Type B pancreatic cell (in vitro differentiated cells): ENCODE data around the gene KCNK17. TPM values are rescaled to one million over a fixed set of nuclear protein-coding genes. Genes with fewer than 3 reads are reported as not detected.
"Not testable (repeated sequence)": the region's sequence is repeated elsewhere in the genome, so short reads cannot be mapped to it uniquely, and the experiment has no call there.

Source experiments
- DNase-seq: peaks from one replicate; pipeline ENCODE4 v3.0.0; 2021; ENCODE audit warnings: mixed read lengths; ENCODE audit not compliant: unreplicated experiment; ENCODE audit errors: extremely low spot score
- H3K27ac Mint-ChIP-seq: 2 replicates; pipeline ENCODE4 v1.8.0; 2021; ENCODE audit warnings: mild to moderate bottlenecking, mixed read lengths
- H3K27me3 Mint-ChIP-seq: 2 replicates; pipeline ENCODE4 v1.8.0; 2021; ENCODE audit warnings: mixed read lengths
- H3K36me3 Mint-ChIP-seq: 2 replicates; pipeline ENCODE4 v1.8.0; 2021; ENCODE audit warnings: mixed read lengths
- H3K4me1 Mint-ChIP-seq: one replicate; pipeline ENCODE4 v1.8.0; 2021; ENCODE audit warnings: mixed read lengths; ENCODE audit not compliant: unreplicated experiment
- H3K4me3 Mint-ChIP-seq: 2 replicates; pipeline ENCODE4 v1.8.0; 2021; ENCODE audit warnings: mild to moderate bottlenecking, mixed read lengths
- H3K9me3 Mint-ChIP-seq: 2 replicates; pipeline ENCODE4 v1.8.0; 2021; ENCODE audit warnings: mixed read lengths
- CTCF ChIP-seq: fragments of 200-600 bp; sonication (generic); conservative IDR thresholded peaks from 2 replicates; pipeline ENCODE4 v1.5.0; 2021; ENCODE audit warnings: antibody characterized with exemption, mild to moderate bottlenecking
- total RNA-seq: library from RNA; stranded (reverse); gene quantifications from 2 replicates; pipeline ENCODE4 v1.2.1, GENCODE V29; 2021; ENCODE audit warnings: low replicate concordance

KCNK17 gene
- total RNA-seq, 1 donor from 2014 or later = 9.9 TPM

GRCh38 chr6:39294133-39294532, 20.1 kb downstream of the KCNK17 start:
- Mint-ChIP-seq H3K36me3 (no peaks in the 10 kb centered on the region), H3K27me3 (peaks cover 18% of the 10 kb centered on the region), H3K27ac (no peak overlapping the region), H3K9me3 (no peaks in the 10 kb centered on the region), H3K4me1 (peaks cover 14% of the 10 kb centered on the region), H3K4me3 (no peak overlapping the region)
- TF ChIP-seq CTCF = no peak
- no peak for DNase-seq

- Mint-ChIP-seq H3K4me1 (peaks cover 14% of the 10 kb centered on the region), H3K27me3 (peaks cover 24% of the 10 kb centered on the region), H3K36me3 (no peaks in the 10 kb centered on the region), H3K4me3 (no peak overlapping the region), H3K27ac (no peak overlapping the region), H3K9me3 (no peaks in the 10 kb centered on the region)
- TF ChIP-seq CTCF = no peak
- DNase-seq = no peak
Measured at GRCh38 chr6:39292637-39293036, 21.6 kb downstream of the KCNK17 start.

DNA sequence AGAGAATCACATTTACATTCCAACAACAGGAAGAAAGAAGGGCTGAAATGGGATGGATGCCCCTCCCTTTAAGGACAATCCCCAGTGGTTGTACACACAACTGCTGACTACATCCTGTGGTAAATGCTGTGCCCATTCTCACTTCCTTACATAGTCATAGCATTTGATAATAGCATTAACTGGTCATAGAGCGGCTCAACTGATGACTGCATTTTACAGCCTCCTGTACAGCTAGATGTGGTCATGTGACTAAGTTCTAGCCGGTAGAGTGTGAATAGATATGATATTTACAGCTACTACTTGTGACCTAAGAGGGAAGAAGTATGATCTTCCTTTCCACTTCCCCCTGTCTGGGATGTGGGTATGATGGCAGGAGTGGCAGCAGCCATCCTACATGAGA, 24.7 kb downstream of the KCNK17 start:
- Mint-ChIP-seq H3K4me1 (no peaks in the 10 kb centered on the region), H3K36me3 (no peaks in the 10 kb centered on the region)

GRCh38 chr6:39287601-39288000, 26.6 kb downstream of the KCNK17 start:
- Mint-ChIP-seq H3K4me3 (no peak overlapping the region), H3K9me3 (no peaks in the 10 kb centered on the region), H3K27ac (no peak overlapping the region), H3K4me1 (no peaks in the 10 kb centered on the region), H3K36me3 (no peaks in the 10 kb centered on the region), H3K27me3 (peaks cover 36% of the 10 kb centered on the region)
- DNase-seq = no peak
- TF ChIP-seq CTCF = no peak

More for the DNA sequence above, 24.7 kb downstream of the KCNK17 start:
- no peak for TF ChIP-seq CTCF
- DNase-seq = no peak
- H3K27me3 Mint-ChIP-seq = peaks cover 29% of the 10 kb centered on the region
- no peak overlapping the region for H3K27ac Mint-ChIP-seq
- no peaks in the 10 kb centered on the region for H3K9me3 Mint-ChIP-seq
- H3K4me3 Mint-ChIP-seq = no peak overlapping the region

DNA sequence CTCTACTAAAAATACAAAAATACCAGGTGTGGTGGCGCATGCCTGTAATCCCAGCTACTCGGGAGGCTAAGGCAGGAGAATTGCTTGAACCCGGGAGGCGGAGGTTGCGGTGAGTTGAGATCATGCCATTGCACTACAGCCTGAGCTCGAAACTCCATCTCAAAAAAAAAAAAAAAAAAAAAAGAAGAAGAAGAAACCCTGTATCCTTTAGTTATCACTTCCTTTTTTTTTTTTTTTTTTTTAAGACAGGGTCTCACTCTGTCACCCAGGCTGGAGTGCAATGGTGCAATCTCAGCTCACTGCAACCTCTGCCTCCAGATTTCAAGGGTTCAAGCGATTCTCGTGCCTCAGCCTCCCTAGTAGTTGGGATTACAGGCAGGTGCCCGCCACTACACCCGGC, 27.6 kb downstream of the KCNK17 start:
- H3K27me3 Mint-ChIP-seq = peaks cover 26% of the 10 kb centered on the region
- H3K36me3 Mint-ChIP-seq, H3K9me3 Mint-ChIP-seq, H3K4me1 Mint-ChIP-seq, H3K4me3 Mint-ChIP-seq, DNase-seq, H3K27ac Mint-ChIP-seq: not testable (repeated sequence)

GRCh38 chr6:39282774-39283173, 31.4 kb downstream of the KCNK17 start:
- TF ChIP-seq CTCF = no peak
- H3K27ac Mint-ChIP-seq = no peak overlapping the region
- H3K27me3 Mint-ChIP-seq = peaks cover 14% of the 10 kb centered on the region
- no peaks in the 10 kb centered on the region for H3K4me1 Mint-ChIP-seq
- no peak for DNase-seq
- no peaks in the 10 kb centered on the region for H3K9me3 Mint-ChIP-seq
- no peaks in the 10 kb centered on the region for H3K36me3 Mint-ChIP-seq
- no peak overlapping the region for H3K4me3 Mint-ChIP-seq
